GM19455 (cell line): ENCODE measurements around the gene RNF144A.
"Not testable (repeated sequence)": the region's sequence is repeated elsewhere in the genome, so short reads cannot be mapped to it uniquely, and the experiment has no call there.

ENCODE experiments used
- ATAC-seq: cut with Tn5 transposase; IDR thresholded peaks from one replicate; pipeline ENCODE4 v1.9.1; 2021; ENCODE audit not compliant: unreplicated experiment

Gene RNF144A

GRCh38 chr2:6917071-6917760, at the start of gene RNF144A:
RNF144A (plus strand) TSS chr2:6917412; CDS start chr2:6996927, 79,515 bp downstream.
- peak; percentile 92 for ATAC-seq

- peak; percentile 65 for ATAC-seq
These were observed 44.8 kb upstream of the RNF144A start for GRCh38 chr2:6872394-6872793.

- no peak for ATAC-seq
These were observed 43.2 kb upstream of the RNF144A start for GRCh38 chr2:6874032-6874431.

DNA sequence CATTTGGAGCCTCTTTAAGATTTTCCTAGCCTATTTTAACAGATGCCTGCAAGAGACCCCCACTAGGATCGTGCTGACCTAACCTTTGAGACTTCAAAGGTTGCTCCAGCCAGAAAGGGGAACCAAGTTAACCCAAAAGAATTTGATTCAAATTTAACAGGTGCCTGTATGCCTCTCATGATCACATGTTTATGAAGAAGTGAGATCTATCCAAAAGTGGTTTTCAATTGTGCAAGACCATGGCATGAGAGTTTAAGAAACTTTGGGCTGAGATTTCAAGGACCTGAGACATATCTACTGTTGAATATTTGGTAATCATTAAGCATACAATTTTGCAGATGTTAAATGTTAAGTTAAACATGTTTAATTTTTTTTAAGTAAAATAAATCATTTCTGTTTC, 40.9 kb upstream of the RNF144A start:
- no peak for ATAC-seq

DNA sequence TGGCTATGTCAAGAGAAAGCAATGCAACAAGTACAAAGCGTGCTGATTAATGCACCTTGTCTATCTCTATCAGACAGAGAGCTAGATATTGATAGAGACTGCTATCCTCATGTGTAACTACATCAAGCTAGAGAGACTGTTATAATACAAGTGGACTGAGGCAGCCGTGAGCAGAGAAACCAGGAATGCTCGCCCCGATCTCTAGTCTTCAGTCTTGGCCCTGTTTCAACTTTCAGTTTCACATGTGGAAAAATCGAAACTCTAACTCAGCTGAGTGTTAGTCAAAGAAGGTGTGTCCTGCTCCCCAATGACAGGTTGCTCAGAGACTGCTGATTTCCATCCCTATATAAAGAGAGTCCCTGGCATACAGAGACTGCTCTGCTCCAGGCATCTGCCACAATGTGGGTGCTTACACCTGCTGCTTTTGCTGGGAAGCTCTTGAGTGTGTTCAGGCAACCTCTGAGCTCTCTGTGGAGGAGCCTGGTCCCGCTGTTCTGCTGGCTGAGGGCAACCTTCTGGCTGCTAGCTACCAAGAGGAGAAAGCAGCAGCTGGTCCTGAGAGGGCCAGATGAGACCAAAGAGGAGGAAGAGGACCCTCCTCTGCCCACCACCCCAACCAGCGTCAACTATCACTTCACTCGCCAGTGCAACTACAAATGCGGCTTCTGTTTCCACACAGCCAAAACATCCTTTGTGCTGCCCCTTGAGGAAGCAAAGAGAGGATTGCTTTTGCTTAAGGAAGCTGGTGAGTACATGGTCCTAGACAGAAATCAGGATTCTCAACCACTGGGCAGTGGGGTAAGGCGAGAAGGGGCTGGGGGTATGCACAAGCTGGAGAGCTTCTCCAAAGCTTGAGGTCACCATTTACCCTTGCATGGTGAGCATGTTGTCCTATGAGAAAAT, 39.6 kb upstream of the RNF144A start, which contains the start of gene RSAD2:
Gene RSAD2 (plus strand): TSS at position 376 of the 903 bp plus-strand sequence. CDS start 24 bp downstream, at position 400.
- ATAC-seq, result peak; percentile 88

DNA sequence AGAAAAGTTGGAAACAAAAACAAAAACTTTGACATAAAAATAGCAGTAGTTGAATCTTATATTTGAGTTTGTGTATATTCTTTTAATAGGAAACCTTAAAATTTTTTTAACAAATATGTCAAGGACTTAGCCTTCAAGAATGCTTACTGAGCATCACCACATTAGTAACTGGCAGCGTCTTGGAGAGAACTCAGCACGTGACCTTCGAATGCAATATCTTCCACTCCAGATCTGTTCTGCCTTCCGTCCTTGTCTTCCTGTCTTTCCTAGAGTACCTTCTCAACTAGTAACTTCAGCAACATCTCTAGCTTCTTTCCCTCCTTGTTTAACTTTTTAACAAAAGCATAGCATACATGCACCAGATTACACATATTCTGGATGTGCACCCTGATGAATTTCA, 38.7 kb upstream of the RNF144A start:
- no peak for ATAC-seq

DNA sequence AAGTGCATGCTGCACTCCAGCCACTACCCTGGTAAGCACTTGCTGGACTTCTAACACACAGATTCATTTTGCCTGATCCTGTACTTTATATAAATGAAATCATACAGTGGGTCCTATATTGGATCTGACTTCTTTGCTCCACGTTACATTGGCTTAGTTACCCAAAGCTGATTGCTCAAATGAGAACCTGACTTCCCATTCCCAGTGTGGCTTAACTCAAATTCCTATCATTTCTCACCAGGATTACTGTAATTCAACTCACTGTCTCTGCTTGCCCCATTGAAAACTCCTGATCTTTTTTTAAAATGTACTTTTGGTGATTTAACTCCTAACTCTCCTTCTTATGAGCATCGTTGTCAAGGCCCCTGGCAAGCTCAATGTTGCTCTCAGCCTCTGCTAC, 38.2 kb upstream of the RNF144A start:
- no peak for ATAC-seq

- ATAC-seq, result no peak
These were observed 36.9 kb upstream of the RNF144A start for GRCh38 chr2:6880200-6880733.

DNA sequence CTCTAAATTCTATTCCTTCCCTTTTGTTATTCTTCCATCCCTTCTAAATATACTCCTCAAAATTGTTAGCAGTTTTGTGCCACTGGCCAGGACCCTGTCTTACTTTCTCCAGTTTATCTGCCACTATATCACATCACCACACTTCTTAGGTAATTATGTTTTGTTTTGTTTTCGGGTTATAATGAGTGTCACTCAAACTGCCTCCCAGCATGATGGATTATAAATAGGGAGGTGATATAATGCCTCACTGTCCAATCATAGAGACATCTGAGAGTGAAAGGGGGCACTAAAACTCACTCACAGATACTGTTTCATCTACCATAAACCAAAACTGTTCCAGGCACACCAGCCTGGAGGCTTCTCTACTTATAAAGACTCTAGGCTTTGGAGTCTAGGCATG, 36.2 kb upstream of the RNF144A start:
- ATAC-seq, result no peak

GRCh38 chr2:6881516-6881915, 35.7 kb upstream of the RNF144A start:
- ATAC-seq, result no peak

GRCh38 chr2:6883448-6884122, 33.6 kb upstream of the RNF144A start:
- ATAC-seq, result no peak

DNA sequence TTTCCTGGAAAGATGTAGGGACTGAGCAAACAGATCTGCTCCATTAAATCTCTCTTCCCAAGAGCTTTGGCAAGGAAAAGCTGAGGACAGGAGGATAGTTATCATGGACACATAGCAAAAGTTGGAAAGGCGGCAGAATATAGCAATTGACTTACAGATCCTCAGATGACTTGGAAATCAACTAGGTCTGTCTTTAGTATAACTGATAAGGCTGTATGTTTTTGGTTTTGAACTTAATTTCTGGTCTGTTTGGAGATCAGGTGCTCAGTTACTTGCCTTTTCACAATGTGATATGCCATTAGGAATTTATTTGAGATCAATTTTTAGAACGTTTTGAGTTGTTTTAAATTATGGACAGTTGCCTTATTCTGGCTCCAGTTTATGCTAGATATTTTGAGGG, 31.7 kb upstream of the RNF144A start:
- ATAC-seq, result no peak

- no peak for ATAC-seq
These were observed 31.2 kb upstream of the RNF144A start for GRCh38 chr2:6885968-6886367.

GRCh38 chr2:6887751-6888192, 29.4 kb upstream of the RNF144A start:
- no peak for ATAC-seq

- no peak for ATAC-seq
These were observed 28.5 kb upstream of the RNF144A start for GRCh38 chr2:6888724-6889123.

GRCh38 chr2:6893876-6894482, 23.2 kb upstream of the RNF144A start:
- ATAC-seq, result no peak

DNA sequence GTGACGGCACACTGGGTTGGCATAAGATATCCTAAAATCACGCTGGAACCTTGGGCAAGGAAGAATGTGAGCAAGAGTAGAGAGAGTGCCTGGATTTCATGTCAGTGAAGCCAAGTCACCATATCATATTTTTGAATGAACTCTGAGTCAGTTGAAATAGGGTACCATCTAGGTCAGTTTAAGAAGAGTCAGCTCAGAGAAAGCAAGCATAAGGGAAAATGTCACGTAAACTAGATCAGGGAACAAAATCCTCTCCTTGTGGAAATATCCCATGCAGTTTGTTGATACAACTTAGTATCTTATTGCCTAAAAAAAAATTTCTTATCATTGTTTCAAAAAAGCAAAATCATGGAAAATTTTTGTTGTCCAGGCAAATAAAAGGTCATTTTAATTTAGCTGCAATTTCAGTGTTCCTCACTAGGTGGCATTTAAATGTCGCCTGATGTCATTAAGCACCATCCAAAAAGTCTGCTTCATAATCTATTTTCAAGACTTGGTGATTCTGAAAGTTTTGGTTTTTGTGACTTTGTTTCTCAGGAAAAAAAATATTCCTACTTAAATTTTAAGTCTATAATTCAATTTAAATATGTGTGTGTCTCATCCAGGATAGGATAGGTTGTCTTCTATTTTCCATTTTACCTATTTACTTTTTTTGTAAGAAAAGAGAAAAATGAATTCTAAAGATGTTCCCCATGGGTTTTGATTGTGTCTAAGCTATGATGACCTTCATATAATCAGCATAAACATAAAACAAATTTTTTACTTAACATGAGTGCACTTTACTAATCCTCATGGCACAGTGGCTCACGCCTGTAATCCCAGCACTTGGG, 20.1 kb upstream of the RNF144A start:
- no peak for ATAC-seq

DNA sequence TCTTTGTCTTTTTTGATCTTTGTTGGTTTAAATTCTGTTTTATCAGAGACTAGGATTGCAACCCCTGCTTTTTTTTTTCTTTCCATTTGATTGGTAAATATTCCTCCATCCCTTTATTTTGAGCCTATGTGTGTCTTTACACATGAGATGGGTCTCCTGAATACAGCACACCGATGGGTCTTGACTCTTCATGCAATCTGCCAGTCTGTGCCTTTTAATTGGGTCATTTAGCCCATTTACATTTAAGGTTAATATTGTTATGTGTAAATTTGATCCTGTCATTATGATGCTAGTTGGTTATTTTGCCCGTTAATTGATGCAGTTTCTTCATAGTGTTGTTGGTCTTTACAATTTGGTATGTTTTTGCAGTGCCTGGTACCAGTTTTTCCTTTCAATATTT, 14.6 kb upstream of the RNF144A start:
- not testable (repeated sequence) for ATAC-seq

GRCh38 chr2:6905668-6906067, 11.5 kb upstream of the RNF144A start:
- no peak for ATAC-seq
